ENCODE results near the gene NEMF.
"Not testable (repeated sequence)": the region's sequence is repeated elsewhere in the genome, so short reads cannot be mapped to it uniquely, and the experiment has no call there.

NEMF gene

GRCh38 chr14:49882826-49883694 is 30.5 kb upstream of the NEMF start:
- no peaks in the 10 kb centered on the region for H3K9me3 Mint-ChIP-seq

DNA sequence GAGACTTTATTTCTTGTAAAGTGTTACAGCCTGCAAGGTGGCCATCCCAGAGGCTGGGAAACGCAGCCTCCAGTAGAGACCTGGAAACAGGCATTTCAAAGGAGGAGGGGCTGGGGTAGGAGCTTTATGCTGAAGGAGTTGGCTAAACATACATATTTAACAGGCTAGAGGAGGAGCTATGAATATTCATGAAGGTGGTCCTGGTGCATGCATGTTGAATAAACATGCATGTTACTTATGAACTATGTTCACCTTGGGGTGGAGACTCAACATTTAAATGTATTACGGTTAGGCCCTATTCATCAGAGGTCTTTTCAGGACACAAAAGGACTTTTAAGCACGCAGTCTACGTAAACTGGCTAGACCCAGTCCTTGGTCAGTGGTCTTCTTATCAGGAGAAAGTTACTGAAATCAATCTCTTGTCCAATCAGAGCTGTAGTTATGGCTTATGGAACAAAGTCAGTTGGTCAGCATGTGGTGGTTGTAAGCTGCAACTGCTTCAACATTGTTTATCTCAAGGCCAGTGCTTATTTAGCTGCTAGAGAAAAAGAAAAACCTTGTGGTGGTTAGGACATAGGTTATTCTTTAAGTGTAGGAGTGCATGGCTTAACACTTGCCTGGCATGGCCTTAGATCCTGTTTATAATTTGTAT is 28.9 kb upstream of the NEMF start:
- Mint-ChIP-seq H3K27ac (no peak overlapping the region), H3K9me3 (no peaks in the 10 kb centered on the region), H3K4me1 (ENCODE audit: low read depth) (peaks cover 31% of the 10 kb centered on the region), H3K27me3 (no peaks in the 10 kb centered on the region), H3K4me3 (no peak overlapping the region), H3K36me3 (ENCODE audit: low read depth) (no peaks in the 10 kb centered on the region)

More at GRCh38 chr14:49882826-49883694, 30.5 kb upstream of the NEMF start:
- Mint-ChIP-seq H3K27me3 (no peaks in the 10 kb centered on the region), H3K27ac (peak overlapping the region; percentile 31), H3K36me3 (ENCODE audit: low read depth) (no peaks in the 10 kb centered on the region), H3K4me3 (no peak overlapping the region), H3K4me1 (ENCODE audit: low read depth) (peaks cover 29% of the 10 kb centered on the region)

DNA sequence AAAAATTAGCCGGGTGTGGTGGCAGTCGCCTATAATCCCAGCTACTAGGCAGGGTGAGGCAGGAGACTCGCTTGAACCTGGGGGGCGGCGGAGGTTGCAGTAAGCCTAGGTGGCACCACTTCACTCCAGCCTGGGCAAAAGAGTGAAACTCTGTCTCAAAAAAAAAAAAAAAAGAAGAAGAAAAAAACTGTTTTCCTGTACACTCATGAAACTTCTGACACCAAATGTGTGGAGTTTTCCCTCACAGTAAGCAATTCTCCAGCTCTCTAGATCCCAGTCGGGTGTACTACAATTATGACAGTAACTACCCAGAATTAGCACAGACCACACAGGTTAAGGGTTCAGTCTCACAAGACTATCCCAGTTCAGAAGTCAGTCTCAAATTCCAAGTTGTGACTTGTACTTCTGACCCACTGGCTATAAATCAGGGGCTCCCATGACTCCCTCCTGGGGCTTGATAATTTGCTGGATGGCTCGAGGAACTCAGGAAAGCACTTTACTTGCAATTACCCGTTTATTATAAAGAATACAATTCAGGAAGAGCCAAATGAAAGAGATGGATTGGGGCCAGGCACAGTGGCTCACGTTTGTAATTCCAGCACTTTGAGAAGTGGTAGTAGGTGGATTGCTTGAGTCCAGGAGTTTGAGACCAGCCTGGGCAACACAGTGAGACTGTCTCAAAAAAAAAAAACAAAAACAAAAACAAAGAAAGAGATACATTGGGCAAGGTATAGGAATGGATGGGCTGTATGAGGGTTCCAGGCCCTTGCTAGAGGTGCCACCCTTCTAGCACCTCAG is 27.9 kb upstream of the NEMF start:
- H3K36me3 Mint-ChIP-seq (ENCODE audit: low read depth), result no peaks in the 10 kb centered on the region
- H3K4me1 Mint-ChIP-seq (ENCODE audit: low read depth), result peaks cover 28% of the 10 kb centered on the region
- H3K4me3 Mint-ChIP-seq, result no peak overlapping the region
- no peaks in the 10 kb centered on the region for H3K9me3 Mint-ChIP-seq
- H3K27me3 Mint-ChIP-seq, result no peaks in the 10 kb centered on the region
- no peak overlapping the region for H3K27ac Mint-ChIP-seq

GRCh38 chr14:49879646-49880204 is 27.1 kb upstream of the NEMF start:
- peak overlapping the region; percentile 16 for H3K27ac Mint-ChIP-seq
- H3K4me1 Mint-ChIP-seq (ENCODE audit: low read depth), result peaks cover 28% of the 10 kb centered on the region
- no peaks in the 10 kb centered on the region for H3K36me3 Mint-ChIP-seq (ENCODE audit: low read depth)
- H3K27me3 Mint-ChIP-seq, result no peaks in the 10 kb centered on the region
- H3K4me3 Mint-ChIP-seq, result no peak overlapping the region
- H3K9me3 Mint-ChIP-seq, result no peaks in the 10 kb centered on the region

- H3K4me3 Mint-ChIP-seq, result no peak overlapping the region
- no peaks in the 10 kb centered on the region for H3K9me3 Mint-ChIP-seq
- H3K27ac Mint-ChIP-seq, result no peak overlapping the region
- no peaks in the 10 kb centered on the region for H3K27me3 Mint-ChIP-seq
- H3K36me3 Mint-ChIP-seq (ENCODE audit: low read depth), result no peaks in the 10 kb centered on the region
- peaks cover 29% of the 10 kb centered on the region for H3K4me1 Mint-ChIP-seq (ENCODE audit: low read depth)
Measured at GRCh38 chr14:49876563-49877127, 24.1 kb upstream of the NEMF start.

- Mint-ChIP-seq H3K9me3 (no peaks in the 10 kb centered on the region), H3K27me3 (no peaks in the 10 kb centered on the region), H3K4me3 (no peak overlapping the region), H3K27ac (no peak overlapping the region), H3K4me1 (ENCODE audit: low read depth) (peaks cover 36% of the 10 kb centered on the region), H3K36me3 (ENCODE audit: low read depth) (no peaks in the 10 kb centered on the region)
Measured at GRCh38 chr14:49875640-49876198, 23.1 kb upstream of the NEMF start.

DNA sequence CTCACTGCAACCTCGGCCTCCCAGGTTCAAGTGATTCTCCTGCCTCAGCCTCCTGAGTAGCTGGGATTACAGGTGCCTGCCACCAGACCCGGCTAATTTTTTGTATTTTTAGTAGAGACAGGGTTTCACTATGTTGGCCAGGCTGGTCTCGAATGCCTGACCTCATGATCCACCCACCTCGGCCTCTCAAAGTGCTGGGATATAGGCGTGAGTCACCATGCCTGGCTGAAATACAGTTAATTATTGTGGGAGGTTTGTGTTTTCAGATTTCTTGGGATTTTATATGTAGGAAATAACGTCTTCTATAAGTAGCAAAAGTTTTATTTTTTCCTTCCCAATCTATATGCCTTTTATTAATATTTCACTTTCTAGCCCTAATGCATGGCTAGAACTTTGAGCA is 21.0 kb upstream of the NEMF start:
- not testable (repeated sequence) for H3K36me3 Mint-ChIP-seq (ENCODE audit: low read depth); H3K27me3 Mint-ChIP-seq; H3K9me3 Mint-ChIP-seq; H3K4me3 Mint-ChIP-seq; H3K27ac Mint-ChIP-seq
- H3K4me1 Mint-ChIP-seq (ENCODE audit: low read depth), result peaks cover 41% of the 10 kb centered on the region

GRCh38 chr14:49870908-49871307 is 18.3 kb upstream of the NEMF start:
- no peaks in the 10 kb centered on the region for H3K36me3 Mint-ChIP-seq (ENCODE audit: low read depth)
- H3K27ac Mint-ChIP-seq, result peak overlapping the region; percentile 63
- H3K27me3 Mint-ChIP-seq, result no peaks in the 10 kb centered on the region
- no peak overlapping the region for H3K4me3 Mint-ChIP-seq
- peaks cover 46% of the 10 kb centered on the region for H3K4me1 Mint-ChIP-seq (ENCODE audit: low read depth)
- H3K9me3 Mint-ChIP-seq, result no peaks in the 10 kb centered on the region

- H3K27ac Mint-ChIP-seq, result peak overlapping the region; percentile 94
- H3K9me3 Mint-ChIP-seq, result no peaks in the 10 kb centered on the region
- peaks cover 46% of the 10 kb centered on the region for H3K4me1 Mint-ChIP-seq (ENCODE audit: low read depth)
- H3K4me3 Mint-ChIP-seq, result peak overlapping the region; percentile 96
- H3K27me3 Mint-ChIP-seq, result no peaks in the 10 kb centered on the region
- no peaks in the 10 kb centered on the region for H3K36me3 Mint-ChIP-seq (ENCODE audit: low read depth)
Measured at GRCh38 chr14:49868720-49869114, 16.1 kb upstream of the NEMF start.

GRCh38 chr14:49867831-49868719 is 15.5 kb upstream of the NEMF start:
- no peaks in the 10 kb centered on the region for H3K9me3 Mint-ChIP-seq
- no peaks in the 10 kb centered on the region for H3K27me3 Mint-ChIP-seq
- H3K4me1 Mint-ChIP-seq (ENCODE audit: low read depth), result peaks cover 46% of the 10 kb centered on the region
- H3K4me3 Mint-ChIP-seq, result peak overlapping the region; percentile 96
- H3K27ac Mint-ChIP-seq, result peak overlapping the region; percentile 94
- H3K36me3 Mint-ChIP-seq (ENCODE audit: low read depth), result no peaks in the 10 kb centered on the region

GRCh38 chr14:49865431-49865859 is 12.9 kb upstream of the NEMF start:
- Mint-ChIP-seq H3K9me3 (no peaks in the 10 kb centered on the region), H3K4me3 (no peak overlapping the region), H3K27me3 (peaks cover 3% of the 10 kb centered on the region), H3K27ac (no peak overlapping the region), H3K36me3 (ENCODE audit: low read depth) (no peaks in the 10 kb centered on the region), H3K4me1 (ENCODE audit: low read depth) (peaks cover 47% of the 10 kb centered on the region)

GRCh38 chr14:49863487-49864281 is 11.1 kb upstream of the NEMF start:
- Mint-ChIP-seq H3K27ac (no peak overlapping the region), H3K9me3 (no peaks in the 10 kb centered on the region), H3K36me3 (ENCODE audit: low read depth) (no peaks in the 10 kb centered on the region), H3K4me3 (no peak overlapping the region), H3K27me3 (peaks cover 3% of the 10 kb centered on the region), H3K4me1 (ENCODE audit: low read depth) (peaks cover 38% of the 10 kb centered on the region)
